ENCODE results near the gene STARD9.

DNA sequence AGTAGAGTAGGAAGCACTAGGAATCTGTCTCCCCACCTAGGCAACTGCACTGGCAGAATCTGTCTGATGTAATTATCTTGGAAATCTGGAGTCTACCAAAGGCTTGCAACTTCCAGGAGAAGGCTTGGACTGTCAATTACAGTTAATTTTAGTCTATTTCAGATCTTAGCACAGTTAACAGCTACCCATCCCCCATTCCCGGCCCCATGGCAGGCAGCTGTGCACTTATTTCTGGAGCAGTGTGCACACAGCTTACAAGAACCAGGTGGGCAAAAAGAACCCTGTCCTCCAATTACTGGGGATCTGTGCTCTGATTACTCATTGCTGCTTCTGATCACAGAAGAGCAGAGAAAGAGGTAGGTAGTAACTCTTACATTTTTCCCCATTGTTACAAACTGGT is 173.9 kb downstream of the STARD9 start:
- TF ChIP-seq, protein P1, sequence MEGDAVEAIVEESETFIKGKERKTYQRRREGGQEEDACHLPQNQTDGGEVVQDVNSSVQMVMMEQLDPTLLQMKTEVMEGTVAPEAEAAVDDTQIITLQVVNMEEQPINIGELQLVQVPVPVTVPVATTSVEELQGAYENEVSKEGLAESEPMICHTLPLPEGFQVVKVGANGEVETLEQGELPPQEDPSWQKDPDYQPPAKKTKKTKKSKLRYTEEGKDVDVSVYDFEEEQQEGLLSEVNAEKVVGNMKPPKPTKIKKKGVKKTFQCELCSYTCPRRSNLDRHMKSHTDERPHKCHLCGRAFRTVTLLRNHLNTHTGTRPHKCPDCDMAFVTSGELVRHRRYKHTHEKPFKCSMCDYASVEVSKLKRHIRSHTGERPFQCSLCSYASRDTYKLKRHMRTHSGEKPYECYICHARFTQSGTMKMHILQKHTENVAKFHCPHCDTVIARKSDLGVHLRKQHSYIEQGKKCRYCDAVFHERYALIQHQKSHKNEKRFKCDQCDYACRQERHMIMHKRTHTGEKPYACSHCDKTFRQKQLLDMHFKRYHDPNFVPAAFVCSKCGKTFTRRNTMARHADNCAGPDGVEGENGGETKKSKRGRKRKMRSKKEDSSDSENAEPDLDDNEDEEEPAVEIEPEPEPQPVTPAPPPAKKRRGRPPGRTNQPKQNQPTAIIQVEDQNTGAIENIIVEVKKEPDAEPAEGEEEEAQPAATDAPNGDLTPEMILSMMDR (conservative IDR thresholded peaks at IDR 0.05), result no peak
- TF ChIP-seq EZH2 (IDR thresholded peaks at IDR 0.05; ENCODE audit: low read depth), result no peak

Data from PC-9 (cell line).